DMS 273 (cell line): ENCODE measurements around the gene TMEM250.

ENCODE experiments used
- DNase-seq: peaks from one replicate; lab custom pipeline; 2025; ENCODE audit not compliant: unreplicated experiment; lab: John Stamatoyannopoulos, UW

Gene TMEM250

DNA sequence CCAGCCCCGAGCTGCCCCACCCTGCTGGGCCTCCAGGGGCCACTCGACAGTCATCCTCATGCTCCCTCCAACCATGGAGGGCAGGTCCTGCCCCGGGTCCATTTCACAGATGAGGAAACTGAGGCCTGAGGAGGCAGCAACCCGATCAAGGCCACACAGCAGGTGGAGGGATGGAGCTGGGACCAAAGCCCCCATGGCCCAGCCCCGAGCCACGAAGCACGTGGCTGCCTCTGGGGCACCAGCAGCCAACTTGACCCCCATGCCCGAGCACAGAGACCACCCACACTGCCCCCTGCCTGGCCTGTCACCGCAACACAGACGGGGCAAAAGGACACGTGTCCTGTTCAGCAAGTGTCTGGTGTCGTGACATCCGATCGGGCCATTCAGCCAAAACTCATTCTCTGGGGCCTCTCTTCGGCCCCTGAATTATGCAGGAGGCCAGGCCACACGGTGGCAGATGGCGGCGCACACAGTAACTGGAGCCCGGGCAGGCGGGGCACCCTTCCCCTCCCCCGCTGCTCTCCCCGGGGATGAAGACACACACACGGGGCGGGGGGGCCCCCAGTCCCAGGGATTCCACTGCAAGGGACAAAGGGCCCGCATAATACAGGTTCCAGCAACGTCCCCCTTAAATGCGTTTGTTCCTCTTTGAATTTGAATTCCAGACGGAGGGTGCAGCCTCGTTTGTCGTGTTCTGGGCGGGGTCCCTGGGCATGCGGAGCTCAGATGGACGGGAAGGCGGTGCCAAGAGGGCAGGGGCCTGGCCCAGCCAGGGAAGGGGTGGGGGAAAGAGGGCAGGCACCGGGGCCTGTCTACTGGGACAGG lies 29.4 kb upstream of the TMEM250 start:
- peak; percentile 90 for DNase-seq

DNA sequence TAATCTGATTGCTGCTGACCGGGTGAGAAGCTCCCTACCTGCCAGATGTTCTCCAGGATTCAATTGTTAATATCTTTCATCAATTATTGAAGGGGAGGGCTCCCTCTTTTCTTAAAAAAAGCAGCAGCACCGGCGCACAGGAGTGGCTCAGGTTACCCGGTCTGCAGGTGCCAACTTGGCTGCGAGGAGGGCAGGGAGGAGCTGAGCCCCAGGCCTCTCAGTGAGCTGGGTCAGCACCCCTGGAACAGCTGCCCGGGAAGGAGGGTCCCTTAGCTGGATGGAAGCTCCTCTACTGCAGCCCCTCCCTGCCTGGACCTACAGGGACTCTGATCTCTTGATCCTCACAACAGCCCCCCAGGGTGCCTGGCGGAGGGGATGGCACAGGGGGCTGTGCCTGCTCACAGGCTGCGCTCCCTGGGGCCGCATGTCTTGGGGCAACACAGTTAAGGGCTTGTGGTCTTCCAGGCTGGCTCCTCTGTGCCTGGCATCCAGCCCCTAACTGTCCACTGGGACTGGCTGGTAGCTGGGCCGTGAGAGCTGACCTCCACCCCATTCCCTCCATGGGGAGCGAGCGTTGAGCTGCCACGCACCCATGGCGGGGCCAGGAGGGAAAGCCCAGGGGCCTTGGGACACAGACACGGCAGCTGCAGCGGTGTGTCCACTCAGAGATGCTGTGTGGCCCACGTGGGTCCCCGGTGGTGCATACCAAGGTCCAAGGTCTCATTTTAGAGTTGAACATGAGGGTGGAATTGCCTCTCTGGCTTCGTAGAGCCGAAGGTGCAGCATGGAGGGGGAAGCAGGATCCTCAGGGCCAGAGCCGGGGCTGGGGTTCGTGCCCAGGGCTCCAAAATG lies 28.6 kb upstream of the TMEM250 start:
- DNase-seq = no peak

DNA sequence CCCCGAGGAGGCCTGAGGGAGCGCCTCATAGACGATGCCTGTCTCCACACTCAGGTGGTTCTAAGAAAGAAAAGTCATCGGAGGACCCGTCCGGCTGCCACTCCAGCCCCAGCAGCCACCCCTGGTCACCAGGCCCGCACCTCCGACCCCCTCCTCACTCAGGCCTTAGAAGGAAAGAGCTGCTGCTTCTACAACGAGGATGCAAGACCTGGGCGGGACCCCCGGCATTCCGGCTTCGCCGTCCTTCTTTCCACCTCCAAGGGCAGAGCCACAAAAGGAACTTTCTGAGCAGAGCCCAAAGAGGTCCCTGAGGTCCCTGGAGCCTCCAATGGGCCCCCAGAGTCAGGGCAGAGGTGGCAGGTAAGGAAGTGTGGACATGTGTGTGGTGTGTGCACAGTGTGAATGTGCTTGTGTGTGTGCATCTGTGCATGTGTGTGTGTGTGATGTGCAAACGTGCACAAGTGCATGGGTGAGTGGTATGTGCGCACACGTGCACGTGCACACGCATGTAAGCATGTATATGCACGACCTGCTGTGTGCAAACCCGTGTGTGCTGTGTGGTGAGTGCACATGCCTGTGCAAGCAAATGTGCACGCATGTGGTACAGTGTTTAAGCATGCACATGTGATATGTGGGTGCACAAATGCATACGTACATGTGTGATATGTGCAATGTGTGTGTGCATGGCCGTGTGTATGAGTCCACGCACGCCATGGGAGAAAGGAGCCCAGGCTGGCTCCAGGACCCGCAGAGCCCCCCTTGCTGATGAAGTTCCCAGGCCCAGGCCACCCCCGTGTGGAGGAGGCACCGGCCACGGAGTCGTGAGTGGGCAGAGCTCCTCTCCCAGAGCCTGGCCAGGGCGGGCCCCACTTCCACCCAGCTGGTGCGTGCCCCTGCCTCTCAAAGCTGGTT lies 27.7 kb upstream of the TMEM250 start:
- DNase-seq = no peak

DNA sequence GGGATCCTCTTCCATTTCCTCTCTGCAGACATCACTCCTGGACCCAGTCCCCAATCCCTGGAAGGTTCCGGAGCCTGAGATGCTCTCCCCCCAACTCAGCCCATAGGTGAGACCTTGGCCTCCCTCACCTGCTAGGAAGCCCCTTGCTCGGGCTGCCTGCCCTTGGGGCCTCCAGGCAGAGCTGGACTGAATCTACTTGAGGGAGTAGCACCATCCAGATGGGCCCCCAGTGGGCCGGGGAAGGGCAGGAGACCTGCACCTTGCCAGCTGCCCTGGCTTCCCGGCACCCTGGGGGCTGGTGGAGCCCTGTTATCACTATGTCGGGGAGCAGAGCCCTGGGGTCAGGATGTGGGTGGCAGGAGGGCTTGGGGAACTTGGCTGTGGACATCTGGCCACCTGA lies 26.9 kb upstream of the TMEM250 start:
- DNase-seq = no peak

DNA sequence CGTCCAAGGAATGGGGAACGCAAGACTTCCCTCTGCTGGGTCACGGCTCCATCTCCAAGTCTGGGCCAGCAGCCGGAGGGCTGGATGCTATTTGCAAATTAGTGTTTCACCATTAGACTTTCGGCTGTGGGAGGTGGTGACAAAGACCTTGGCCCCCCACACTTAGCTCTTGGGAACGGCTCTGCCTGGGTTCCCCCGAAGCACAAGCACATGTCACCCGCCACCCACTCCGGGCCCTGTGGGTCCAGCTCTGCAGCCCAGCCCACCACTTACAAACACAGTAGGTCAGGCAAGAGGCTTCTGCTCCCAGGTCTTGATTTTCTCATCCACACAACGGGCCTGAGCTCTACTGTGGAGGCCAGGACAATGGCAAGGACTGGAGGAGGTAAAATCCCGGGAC lies 25.8 kb upstream of the TMEM250 start:
- DNase-seq = no peak

DNA sequence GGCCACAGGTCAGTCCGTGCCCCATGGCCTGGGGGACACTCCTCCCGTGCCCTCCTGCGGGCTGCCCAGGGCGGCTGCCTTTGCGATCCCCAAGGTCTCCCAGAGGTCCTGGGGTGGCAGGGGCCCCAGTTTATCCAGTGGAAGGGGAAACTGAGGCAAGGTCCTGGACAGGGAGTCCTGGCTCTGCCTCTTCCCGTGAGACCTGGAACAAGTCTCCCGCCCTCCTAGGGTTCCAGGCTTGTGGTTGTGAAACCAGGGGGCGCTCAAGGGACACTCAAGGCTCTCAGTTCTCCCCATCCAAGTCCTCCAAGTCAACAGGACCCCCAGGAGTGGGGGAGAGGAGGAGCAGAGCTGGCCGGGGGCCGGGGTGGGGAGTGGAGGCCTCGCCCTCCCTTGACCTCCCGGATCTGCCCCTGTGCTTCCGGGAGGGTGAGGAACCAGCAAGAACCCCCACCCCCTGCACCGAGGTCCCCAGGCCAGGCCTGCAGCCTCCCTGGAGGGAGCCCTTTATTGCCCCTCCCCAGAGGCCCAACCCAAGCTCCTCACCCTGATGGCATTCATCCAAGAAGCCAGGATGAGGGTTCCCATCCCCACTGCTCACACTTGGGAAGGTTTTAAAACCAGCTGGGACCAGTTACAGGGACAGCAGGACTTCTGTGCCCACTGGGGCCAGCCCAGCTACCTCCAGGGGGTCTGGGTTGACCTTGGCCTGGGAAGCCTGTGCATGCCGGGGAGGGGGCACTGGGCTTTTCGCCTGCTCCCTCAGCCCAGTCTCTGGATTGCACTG lies 24.7 kb upstream of the TMEM250 start:
- peak; percentile 78 for DNase-seq

DNA sequence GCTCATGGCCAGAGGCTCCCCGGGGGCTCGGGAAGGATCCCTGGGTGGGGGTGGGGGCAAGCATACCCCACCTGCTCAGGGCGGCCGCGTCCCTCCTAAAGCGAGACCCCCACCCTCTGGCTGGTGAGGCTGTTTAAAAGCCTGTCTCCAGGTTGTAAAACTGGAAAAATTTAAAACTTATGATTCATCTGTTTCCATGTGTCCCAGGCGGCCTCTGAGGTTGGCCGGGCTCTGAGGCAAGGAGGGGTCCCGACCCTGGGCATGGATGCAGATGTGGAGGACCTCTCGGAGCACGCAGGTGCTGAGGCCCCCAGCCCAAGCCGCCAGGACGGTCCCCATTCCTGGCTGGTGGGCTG lies 24.2 kb upstream of the TMEM250 start:
- no peak for DNase-seq

DNA sequence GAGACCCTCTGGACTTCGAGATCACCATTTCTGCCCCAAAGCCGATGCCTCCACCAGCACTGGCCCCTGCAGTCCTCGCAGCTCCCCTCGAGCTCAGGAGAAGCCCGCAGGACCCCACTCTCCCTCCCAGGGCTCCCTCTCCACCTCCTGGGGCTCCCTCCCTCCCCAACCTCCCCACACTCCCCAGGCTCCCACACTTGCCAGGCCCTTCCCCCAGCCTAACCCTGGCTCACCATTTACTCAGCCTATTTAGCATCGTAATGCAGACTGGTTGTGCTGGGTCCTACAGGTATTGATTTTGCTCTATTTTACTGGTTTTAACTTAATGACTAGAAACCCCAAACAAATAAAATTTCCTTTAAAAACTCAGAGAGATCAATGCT lies 23.7 kb upstream of the TMEM250 start:
- no peak for DNase-seq

DNA sequence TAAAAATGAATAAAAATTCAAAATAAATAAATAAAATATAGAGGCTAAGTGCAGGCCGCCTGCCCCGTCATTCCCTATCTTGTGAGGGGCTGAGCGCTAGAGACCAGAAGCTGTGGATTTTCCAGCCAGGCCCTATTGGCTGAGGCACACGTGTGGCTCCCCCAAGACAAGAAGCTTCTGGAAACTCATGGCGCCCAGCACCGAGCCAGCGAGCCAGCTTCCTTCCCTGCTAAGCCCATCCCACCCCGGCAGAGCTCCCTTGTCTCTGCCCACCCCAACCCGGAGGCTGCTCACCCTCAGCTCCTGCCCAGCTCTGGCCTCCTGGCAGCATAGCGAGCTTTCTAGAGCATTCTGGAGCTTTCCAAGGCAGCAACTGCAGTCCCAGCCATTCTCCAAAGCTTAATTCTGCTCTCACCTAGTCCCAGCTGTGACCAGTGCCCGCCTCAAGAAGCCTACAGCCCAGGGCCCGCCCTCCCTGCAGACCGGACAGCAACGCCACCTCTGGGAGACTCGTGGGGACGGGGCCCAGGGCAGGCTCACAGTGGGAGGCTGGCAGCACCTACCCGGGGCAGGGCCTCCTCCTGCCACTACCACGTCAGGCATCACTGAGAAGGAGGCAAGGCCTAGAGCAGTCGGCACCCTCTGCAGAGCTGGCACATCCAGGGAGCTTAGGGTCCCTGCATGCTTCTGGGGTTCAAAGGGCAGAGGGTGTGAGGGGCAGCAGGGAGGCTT lies 23.2 kb upstream of the TMEM250 start:
- no peak for DNase-seq

DNA sequence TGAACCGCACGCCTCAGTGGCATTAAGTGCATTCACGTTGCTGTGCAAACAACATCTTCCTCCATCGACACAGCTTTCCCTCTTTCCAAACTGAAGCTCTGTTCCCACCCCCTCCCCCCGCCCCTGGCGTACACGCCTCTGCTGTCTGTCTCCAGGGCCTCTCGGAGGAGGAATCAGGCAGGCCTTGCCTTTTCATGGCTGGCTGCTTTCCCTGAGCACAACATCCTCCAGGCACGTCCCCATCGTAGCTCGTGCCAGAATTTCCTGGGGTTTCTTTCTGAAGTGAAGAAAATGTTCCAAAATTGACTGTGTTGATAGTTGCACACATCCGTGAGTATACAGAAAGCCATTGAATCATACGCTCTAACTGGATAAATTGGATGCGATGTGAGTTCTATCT lies 22.3 kb upstream of the TMEM250 start:
- no peak for DNase-seq

DNA sequence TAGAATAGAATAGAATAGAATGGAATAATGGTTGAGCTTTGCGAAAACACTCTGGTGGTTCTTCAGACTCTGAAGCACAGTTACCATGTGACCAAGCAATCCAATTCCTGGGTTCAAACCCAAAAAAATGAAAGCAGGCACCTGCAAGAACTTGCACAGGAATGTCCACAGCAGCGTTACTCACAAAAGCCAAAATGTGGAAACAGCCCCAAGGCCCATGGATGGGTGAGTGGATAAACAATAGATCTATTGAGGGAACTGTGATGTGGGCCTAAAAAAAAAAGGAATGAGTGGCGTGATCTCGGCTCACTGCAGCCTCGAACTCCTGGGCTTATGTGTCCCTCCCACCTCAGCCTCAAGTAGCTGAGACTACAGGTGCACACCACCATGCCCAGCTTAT lies 21.4 kb upstream of the TMEM250 start:
- DNase-seq = no peak

DNA sequence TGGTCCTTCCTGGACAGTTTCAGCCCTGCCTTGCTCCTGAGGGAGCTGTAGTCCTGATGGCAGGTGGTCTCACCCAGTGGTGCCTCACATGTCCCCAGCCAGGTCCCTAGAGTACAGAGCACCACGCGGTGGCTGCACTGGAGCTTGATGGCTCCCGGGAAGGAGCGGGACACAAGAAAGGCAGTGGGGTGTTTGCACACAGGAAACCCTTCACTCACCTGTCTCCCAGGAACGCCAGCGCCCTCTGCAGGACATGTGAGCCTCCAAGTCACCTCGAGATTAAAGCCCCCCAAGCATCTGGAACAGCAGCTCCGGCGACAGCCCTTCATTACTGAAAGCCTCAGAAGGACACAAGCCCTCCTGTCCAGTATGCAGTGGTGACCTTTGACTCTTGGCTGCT lies 19.9 kb upstream of the TMEM250 start:
- peak; percentile 79 for DNase-seq

DNA sequence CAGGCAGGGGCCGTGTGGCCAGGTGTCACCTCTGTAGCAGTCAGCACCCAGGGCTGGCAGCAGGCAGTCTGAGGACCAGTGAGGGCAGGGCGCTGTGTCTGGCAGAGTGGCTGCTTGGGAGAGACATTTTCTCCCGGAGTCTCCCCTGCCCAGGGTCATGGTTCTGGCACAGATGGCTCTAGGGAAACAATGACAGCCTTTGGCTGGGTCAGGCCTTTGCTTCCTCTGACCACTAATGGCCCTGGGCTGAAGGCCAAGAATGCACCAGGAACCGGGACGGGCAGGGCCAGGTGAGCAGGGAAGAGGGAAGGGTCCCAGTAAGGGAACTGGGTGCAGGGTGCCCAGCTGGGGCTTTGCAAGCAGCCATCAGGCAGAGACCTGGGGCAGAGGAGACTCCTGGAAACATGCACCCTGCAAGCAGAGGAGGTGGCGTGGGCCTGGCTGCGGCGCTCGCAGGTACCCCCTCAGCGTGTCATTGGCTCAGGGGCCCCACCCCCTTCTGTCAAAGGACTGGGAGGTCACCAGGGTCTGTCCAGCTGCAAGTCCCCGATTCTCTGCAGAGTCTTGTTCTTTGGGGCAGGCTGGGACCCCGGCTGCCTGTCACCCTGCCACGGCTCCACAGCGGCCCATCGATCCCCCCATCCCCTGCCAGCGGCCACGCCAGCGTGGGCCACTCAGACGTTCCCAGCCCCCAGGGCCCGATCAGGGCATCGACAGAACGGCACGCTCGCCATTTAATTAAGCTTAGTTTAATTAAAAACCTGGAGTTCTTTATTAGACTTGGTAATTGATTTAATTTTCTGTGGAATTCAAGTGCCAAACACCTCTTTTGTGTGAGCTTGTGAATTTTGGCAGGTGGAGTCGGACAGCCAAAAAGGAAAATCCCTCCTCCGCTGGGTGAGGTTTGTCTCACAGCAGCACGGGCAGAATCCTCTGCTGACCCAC lies 18.9 kb upstream of the TMEM250 start:
- no peak for DNase-seq

DNA sequence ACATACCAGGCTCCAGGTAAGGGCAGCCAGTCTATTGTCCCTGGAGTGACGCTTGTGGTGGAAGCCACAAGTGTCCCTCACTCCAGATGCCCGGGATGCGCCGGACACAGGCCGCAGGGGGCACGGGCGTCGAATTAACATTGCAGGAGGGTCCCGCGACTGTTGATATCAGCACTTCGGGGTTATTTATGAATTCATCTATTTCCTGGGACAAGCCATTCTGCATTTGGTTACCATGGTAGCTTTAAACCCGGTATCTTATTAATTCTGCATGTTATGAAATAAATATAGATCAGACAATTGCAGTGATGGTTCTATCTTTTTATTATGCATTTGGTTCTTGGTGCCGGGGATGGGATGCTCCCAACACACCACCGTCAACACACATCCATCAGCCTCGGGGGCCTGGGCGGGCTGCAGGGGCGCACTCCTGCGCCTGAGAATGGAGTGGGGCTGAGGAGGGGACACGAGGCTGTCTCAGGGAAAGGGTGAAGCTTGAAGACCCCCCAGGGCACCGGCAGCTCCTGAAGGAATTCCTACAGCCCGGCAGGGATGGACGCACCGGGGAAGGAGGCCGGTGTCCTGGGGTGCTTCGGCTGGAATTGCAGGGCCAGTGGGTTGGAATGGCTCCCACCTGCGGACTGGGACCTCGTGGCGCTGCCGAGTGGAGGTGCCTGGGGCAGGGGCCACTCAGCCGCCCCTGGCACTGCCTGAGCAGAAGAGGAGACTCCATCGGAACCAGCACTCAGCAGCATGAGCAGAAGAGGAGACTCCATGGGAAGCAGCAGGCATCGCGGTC lies 17.7 kb upstream of the TMEM250 start:
- DNase-seq = no peak

DNA sequence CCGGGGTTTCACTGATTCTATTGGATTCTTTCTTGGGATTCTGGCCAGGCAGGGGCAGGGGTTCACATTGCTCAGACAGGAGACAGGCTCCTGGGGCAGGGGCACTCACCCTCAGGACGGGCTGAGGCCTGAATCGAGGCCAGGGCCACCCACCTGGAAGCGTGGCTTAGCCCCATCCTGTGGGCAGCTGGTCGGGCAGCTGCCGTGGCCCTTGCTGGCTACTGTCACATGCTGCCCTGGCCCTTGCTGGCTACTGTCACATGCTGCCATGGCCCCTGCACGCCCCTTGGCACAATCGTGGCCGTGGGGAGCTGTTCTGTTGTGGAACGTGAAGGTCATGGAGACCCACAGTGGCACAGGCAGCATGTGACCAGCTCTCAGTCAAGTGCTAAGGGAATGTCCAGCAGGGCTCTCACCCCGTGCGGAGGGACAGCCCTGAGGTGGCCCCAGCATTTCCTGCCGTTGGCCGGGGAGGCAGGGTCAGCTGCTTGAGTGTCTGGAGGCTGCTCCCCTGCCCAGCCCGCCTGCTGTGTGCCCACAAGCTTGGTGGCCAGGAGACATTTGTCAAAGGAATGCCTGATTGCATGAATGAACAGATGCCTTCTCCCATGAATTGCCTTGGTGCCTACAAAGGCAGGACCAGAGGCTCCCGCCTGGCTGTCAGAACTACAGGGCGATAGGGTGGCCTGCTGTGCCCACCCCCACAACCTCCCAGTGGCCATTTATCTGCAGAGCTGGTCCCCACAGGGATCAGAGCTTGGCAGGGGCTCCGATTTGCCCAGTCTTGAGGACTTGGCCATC lies 16.9 kb upstream of the TMEM250 start:
- no peak for DNase-seq

DNA sequence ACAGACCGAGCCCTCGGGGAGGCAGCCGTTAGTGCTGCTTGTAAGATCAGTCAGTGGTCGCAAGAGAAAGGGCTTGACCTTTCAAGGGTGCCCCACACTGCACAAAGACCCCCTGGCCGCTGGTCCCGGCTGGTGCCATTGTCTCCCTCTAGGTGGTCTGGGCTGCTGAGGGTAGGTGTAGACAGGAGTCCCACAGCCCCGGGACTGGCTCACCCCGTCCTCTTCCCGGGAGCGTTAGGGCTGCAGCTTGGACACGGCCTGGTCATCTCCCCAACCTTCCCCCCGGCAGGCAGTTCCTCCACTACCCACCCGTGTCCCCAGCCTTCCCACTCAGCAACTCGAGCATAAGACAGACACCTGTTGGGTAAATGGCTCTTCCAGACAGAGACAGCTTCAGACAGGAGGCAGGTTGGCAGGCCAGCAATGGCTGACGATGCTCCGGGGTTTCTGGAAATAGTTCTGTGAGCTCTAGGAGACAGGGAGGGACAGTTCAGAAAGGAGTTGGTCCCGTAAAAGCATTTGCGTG lies 15.3 kb upstream of the TMEM250 start:
- DNase-seq = no peak
